ENCODE data around the gene IGFBP7. TPM values are rescaled to one million over a fixed set of nuclear protein-coding genes. Genes with fewer than 3 reads are reported as not detected.

IGFBP7 gene
- total and polyA plus RNA-seq, 4 donors, result 60.5 to 216 (median 205) TPM

- no peak for TF ChIP-seq CTCF (IDR thresholded peaks at IDR 0.05; ENCODE audit: low read depth, low read length, missing input control)
These were observed 12.8 kb upstream of the IGFBP7 start (continued) for GRCh38 chr4:57122959-57123358.

GRCh38 chr4:57119054-57119651 lies 9.0 kb upstream of the IGFBP7 start:
- DNase-seq (ENCODE audit: low spot score), result no peak
- Histone ChIP-seq H3K27ac (ENCODE audit: low read depth in 1 of 2, low read length in 2 of 2) (peak overlapping the region; percentile 23 to 39), H3K4me3 (ENCODE audit: low read depth in 1 of 3, low read length in 3 of 3) (no peak overlapping the region), H3K36me3 (ENCODE audit: control insufficient read depth in 4 of 4, insufficient read depth in 3 of 4, low read depth in 1 of 4, low read length in 3 of 4) (no peaks in the 10 kb centered on the region), H3K4me1 (ENCODE audit: control insufficient read depth in 4 of 4, insufficient read depth in 4 of 4, low read length in 3 of 4) (no peaks in the 10 kb centered on the region), H3K27me3 (ENCODE audit: control insufficient read depth in 4 of 4, insufficient read depth in 4 of 4, low read length in 3 of 4) (peaks cover 0 to 8% (median 0%) of the 10 kb centered on the region in 4 donors), H3K9ac (ENCODE audit: low read depth in 1 of 2, low read length in 2 of 2) (no peak overlapping the region), H3K9me3 (ENCODE audit: control insufficient read depth in 4 of 4, low read length in 3 of 4) (peaks cover 0 to 4% (median 1%) of the 10 kb centered on the region in 4 donors)
- WGBS, result 58% methylated on average over 8 of the region's 8 CpGs
- TF ChIP-seq NR2F2 (IDR thresholded peaks at IDR 0.05) (peak; percentile 56), RXRA (IDR thresholded peaks at IDR 0.05) (peak in 1 of 2 donors; percentile 14), TAF1 (conservative IDR thresholded peaks at IDR 0.05) (no peak), RAD21 (IDR thresholded peaks at IDR 0.05) (peak in 1 of 2 donors; percentile 32), SP1 (IDR thresholded peaks at IDR 0.05) (peak; percentile 24), HNF4G (IDR thresholded peaks at IDR 0.05) (no peak), HNF4A (conservative IDR thresholded peaks at IDR 0.05) (no peak), ATF3 (IDR thresholded peaks at IDR 0.05) (no peak), ZBTB33 (IDR thresholded peaks at IDR 0.05) (no peak), EGR1 (IDR thresholded peaks at IDR 0.05; ENCODE audit: low read depth in 2 of 2) (no peak), MAX (IDR thresholded peaks at IDR 0.05) (no peak), FOXA2 (IDR thresholded peaks at IDR 0.05) (no peak), YY1 (IDR thresholded peaks at IDR 0.05) (no peak), CTCF (IDR thresholded peaks at IDR 0.05; ENCODE audit: low read depth, low read length, missing input control) (no peak), FOXA1 (IDR thresholded peaks at IDR 0.05) (no peak), REST (IDR thresholded peaks at IDR 0.05) (peak; percentile 28), GABPA (IDR thresholded peaks at IDR 0.05 in 1 of 2, conservative IDR thresholded peaks at IDR 0.05 in 1 of 2) (no peak), JUND (IDR thresholded peaks at IDR 0.05) (no peak)

Data from liver (tissue), 9 donors.